ENCODE results near the gene PLA2G10. TPM values are rescaled to one million over a fixed set of nuclear protein-coding genes. Genes with fewer than 3 reads are reported as not detected.

Gene PLA2G10
- total and polyA plus RNA-seq, 8 donors: 0.20 to 18.6 (median 0.65) TPM

DNA sequence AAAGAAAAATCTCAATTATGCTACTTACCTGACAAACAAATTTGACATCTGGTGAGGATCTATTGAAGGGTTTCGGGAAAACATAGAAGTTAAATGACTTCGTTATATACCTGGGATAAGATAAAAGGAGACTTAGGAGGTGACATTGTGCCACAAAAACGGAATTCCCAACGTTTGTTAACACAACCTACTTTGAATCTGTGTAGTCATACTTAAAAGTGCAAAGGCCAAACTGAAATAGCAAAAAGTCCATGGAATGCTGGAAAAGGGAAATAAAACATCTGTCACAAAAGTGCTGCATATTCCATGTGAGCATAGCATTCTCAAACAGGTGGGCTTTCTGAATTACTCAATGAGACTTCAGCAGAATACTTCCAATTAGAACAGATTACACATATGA lies 67.0 kb downstream of the PLA2G10 start:
- H3K27me3 ChIP-seq: no peaks in the 10 kb centered on the region
- H3K9me3 ChIP-seq: no peaks in the 10 kb centered on the region
- intact Hi-C loops (cut with DNase I): no loop called here
- no peak overlapping the region for H3K4me3 ChIP-seq
- TF ChIP-seq CTCF (IDR thresholded peaks at IDR 0.05): no peak
- H3K36me3 ChIP-seq: peaks cover 0 to 56% of the 10 kb centered on the region in 2 donors
- no peak for ATAC-seq
- no peak overlapping the region for H3K27ac ChIP-seq
- DNase-seq: no peak
- H3K4me1 ChIP-seq: peaks cover 8 to 37% of the 10 kb centered on the region in 2 donors

Other genes with a start within 250 kb of the PLA2G10 start
- gene PARN, start 64.0 kb downstream of the PLA2G10 start, total RNA-seq: 10 to 100 TPM; 30.0 to 37.9 TPM
- 10 to 100 TPM; 26.9 to 28.9 (median 27.3) TPM for gene PARN, start 64.0 kb downstream of the PLA2G10 start, polyA plus RNA-seq (ENCODE audit: insufficient read length in 6 of 6)
- 10 to 100 TPM; 74.3 to 76.2 TPM for gene BFAR, start 61.4 kb downstream of the PLA2G10 start, total RNA-seq
- gene BFAR, start 61.4 kb downstream of the PLA2G10 start, polyA plus RNA-seq (ENCODE audit: insufficient read length in 6 of 6): 10 to 100 TPM; 55.5 to 70.1 (median 65.3) TPM
- gene NPIPA3, start 9.1 kb upstream of the PLA2G10 start, total RNA-seq: 1 to 10 TPM; 2.1 to 2.9 TPM
- gene NPIPA3, start 9.1 kb upstream of the PLA2G10 start, polyA plus RNA-seq (ENCODE audit: insufficient read length in 6 of 6): 10 to 100 TPM in 5 of 6 donors, 1 to 10 TPM in 1; 3.2 to 33.5 (median 21.2) TPM
- 1 to 10 TPM; 3.2 to 4.8 TPM for gene NPIPA2, start 48.2 kb upstream of the PLA2G10 start, total RNA-seq
- gene NPIPA2, start 48.2 kb upstream of the PLA2G10 start, polyA plus RNA-seq (ENCODE audit: insufficient read length in 6 of 6): under 1 TPM in 1 of 6 donors, not detected in 5; 0.44 TPM
- gene NOMO1, start 139.4 kb upstream of the PLA2G10 start, total RNA-seq: 10 to 100 TPM; 88.6 to 96.5 TPM
- 10 to 100 TPM; 68.8 to 86.7 (median 75.2) TPM for gene NOMO1, start 139.4 kb upstream of the PLA2G10 start, polyA plus RNA-seq (ENCODE audit: insufficient read length in 6 of 6)
- gene NPIPA1, start 243.1 kb upstream of the PLA2G10 start, total RNA-seq: 10 to 100 TPM; 79.2 to 83.4 TPM
- gene NPIPA1, start 243.1 kb upstream of the PLA2G10 start, polyA plus RNA-seq (ENCODE audit: insufficient read length in 6 of 6): 100 to 1,000 TPM; 123 to 217 (median 173) TPM